ENCODE results near the gene CUX1. TPM values are rescaled to one million over a fixed set of nuclear protein-coding genes. Genes with fewer than 3 reads are reported as not detected.
A peak's percentile ranks its signal among the peaks of the same experiment; 100 is the strongest.

Gene CUX1
- total RNA-seq, 2 experiments from 2014 or later, result 30.7 to 31.2 TPM

GRCh38 chr7:102094316-102094650 lies 276.9 kb downstream of the CUX1 start:
- no peak for DNase-seq
- ChIA-PET CTCF (no interaction called here), POLR2A (no interaction called here)
- Mint-ChIP-seq H3K36me3 (ENCODE audit: low read depth) (no peaks in the 10 kb centered on the region), H3K4me1 (ENCODE audit: low read depth) (no peaks in the 10 kb centered on the region), H3K27ac (no peak overlapping the region), H3K27me3 (ENCODE audit: low read depth) (no peaks in the 10 kb centered on the region), H3K4me3 (no peak overlapping the region), H3K9me3 (ENCODE audit: insufficient read depth) (no peaks in the 10 kb centered on the region)
- no peak for ATAC-seq

- no peak for DNase-seq
- ChIA-PET POLR2A (no interaction called here), CTCF (no interaction called here)
- Mint-ChIP-seq H3K27ac (no peak overlapping the region), H3K4me3 (no peak overlapping the region), H3K4me1 (ENCODE audit: low read depth) (no peaks in the 10 kb centered on the region), H3K9me3 (ENCODE audit: insufficient read depth) (no peaks in the 10 kb centered on the region), H3K36me3 (ENCODE audit: low read depth) (no peaks in the 10 kb centered on the region), H3K27me3 (ENCODE audit: low read depth) (no peaks in the 10 kb centered on the region)
- ATAC-seq, result no peak
Observed at GRCh38 chr7:102095321-102096011, 278.0 kb downstream of the CUX1 start.

DNA sequence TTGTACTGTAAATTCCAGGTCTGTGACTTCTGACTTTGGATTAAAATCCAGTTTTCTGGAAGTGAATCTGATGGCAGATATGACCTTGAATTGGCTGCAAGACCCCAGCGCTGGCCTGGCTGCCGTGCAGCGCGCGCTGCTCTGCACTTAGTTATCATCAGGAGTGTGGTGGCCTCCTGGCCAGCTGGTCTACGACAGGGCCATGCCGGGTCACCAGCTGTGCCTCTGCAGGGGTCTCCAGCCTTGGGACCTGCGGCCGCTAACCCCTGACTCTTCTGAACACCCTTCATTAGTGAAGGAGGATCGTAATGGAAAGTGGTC lies 278.5 kb downstream of the CUX1 start:
- POLR2A ChIA-PET, result no interaction called here
- ATAC-seq (no peak), DNase-seq (no peak)
- CTCF ChIA-PET, result no interaction called here
- H3K9me3 Mint-ChIP-seq (ENCODE audit: insufficient read depth), result no peaks in the 10 kb centered on the region
- no peak overlapping the region for H3K4me3 Mint-ChIP-seq
- no peaks in the 10 kb centered on the region for H3K27me3 Mint-ChIP-seq (ENCODE audit: low read depth)
- H3K4me1 Mint-ChIP-seq (ENCODE audit: low read depth), result no peaks in the 10 kb centered on the region
- no peaks in the 10 kb centered on the region for H3K36me3 Mint-ChIP-seq (ENCODE audit: low read depth)
- H3K27ac Mint-ChIP-seq, result no peak overlapping the region

DNA sequence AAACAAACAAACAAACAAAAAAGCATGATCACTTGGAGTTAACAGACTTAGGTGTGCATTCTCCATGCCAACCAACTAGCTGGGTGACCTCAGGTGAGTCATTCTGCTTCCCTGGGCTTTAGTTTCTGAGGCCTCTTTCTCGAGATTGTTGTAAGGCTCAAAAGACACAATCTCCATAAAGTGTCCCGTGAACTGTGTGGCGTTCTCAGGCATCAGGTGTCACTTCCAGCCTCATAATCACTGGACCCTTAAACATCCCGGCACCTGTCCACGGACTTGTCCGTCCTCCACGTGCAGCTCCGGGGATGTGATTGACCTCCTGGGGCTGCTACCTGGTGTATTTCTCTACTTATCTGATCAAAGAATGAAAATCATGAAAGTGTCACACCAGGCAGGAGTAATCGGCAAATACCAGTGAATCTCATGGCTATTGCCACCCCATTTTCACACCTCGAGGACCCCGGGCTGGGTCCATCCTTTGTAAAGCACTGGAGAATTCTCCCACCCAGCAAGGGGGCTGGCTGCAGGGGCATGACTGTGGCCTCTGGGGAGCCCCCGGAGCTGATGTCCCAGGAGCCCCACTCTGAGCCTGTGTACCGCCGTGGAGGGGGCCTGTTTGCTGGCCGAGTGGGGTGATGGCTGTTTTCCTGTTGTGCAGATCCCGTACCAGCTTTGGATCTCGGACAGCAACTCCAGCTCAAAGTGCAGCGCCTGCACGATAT lies 279.4 kb downstream of the CUX1 start:
- H3K27me3 Mint-ChIP-seq (ENCODE audit: low read depth), result no peaks in the 10 kb centered on the region
- no peak overlapping the region for H3K27ac Mint-ChIP-seq
- DNase-seq, result no peak
- H3K36me3 Mint-ChIP-seq (ENCODE audit: low read depth), result no peaks in the 10 kb centered on the region
- POLR2A ChIA-PET, result no interaction called here
- no peaks in the 10 kb centered on the region for H3K9me3 Mint-ChIP-seq (ENCODE audit: insufficient read depth)
- H3K4me3 Mint-ChIP-seq, result no peak overlapping the region
- CTCF ChIA-PET, result no interaction called here
- H3K4me1 Mint-ChIP-seq (ENCODE audit: low read depth), result no peaks in the 10 kb centered on the region
- ATAC-seq, result no peak

GRCh38 chr7:102097601-102098161 lies 280.3 kb downstream of the CUX1 start:
- DNase-seq (no peak), ATAC-seq (no peak)
- Mint-ChIP-seq H3K4me1 (ENCODE audit: low read depth) (no peaks in the 10 kb centered on the region), H3K36me3 (ENCODE audit: low read depth) (no peaks in the 10 kb centered on the region), H3K27ac (no peak overlapping the region), H3K4me3 (no peak overlapping the region), H3K27me3 (ENCODE audit: low read depth) (no peaks in the 10 kb centered on the region), H3K9me3 (ENCODE audit: insufficient read depth) (no peaks in the 10 kb centered on the region)
- POLR2A ChIA-PET, result no interaction called here
- CTCF ChIA-PET, result no interaction called here

- no peak for ATAC-seq
- H3K9me3 Mint-ChIP-seq (ENCODE audit: insufficient read depth), result no peaks in the 10 kb centered on the region
- POLR2A ChIA-PET, result no interaction called here
- no peak overlapping the region for H3K4me3 Mint-ChIP-seq
- no peak for DNase-seq
- H3K36me3 Mint-ChIP-seq (ENCODE audit: low read depth), result no peaks in the 10 kb centered on the region
- H3K27me3 Mint-ChIP-seq (ENCODE audit: low read depth), result no peaks in the 10 kb centered on the region
- CTCF ChIA-PET, result no interaction called here
- H3K4me1 Mint-ChIP-seq (ENCODE audit: low read depth), result no peaks in the 10 kb centered on the region
- H3K27ac Mint-ChIP-seq, result no peak overlapping the region
Observed at GRCh38 chr7:102098986-102099385, 281.6 kb downstream of the CUX1 start.

- H3K36me3 Mint-ChIP-seq (ENCODE audit: low read depth), result peaks cover 3% of the 10 kb centered on the region
- no peaks in the 10 kb centered on the region for H3K4me1 Mint-ChIP-seq (ENCODE audit: low read depth)
- H3K9me3 Mint-ChIP-seq (ENCODE audit: insufficient read depth), result no peaks in the 10 kb centered on the region
- H3K4me3 Mint-ChIP-seq, result no peak overlapping the region
- H3K27ac Mint-ChIP-seq, result no peak overlapping the region
- ChIA-PET POLR2A (no interaction called here), CTCF (no interaction called here)
- ATAC-seq, result no peak
- DNase-seq, result no peak
- no peaks in the 10 kb centered on the region for H3K27me3 Mint-ChIP-seq (ENCODE audit: low read depth)
Observed at GRCh38 chr7:102099474-102099873, 282.0 kb downstream of the CUX1 start.

- CTCF ChIA-PET, result no interaction called here
- H3K4me1 Mint-ChIP-seq (ENCODE audit: low read depth), result no peaks in the 10 kb centered on the region
- POLR2A ChIA-PET, result no interaction called here
- H3K9me3 Mint-ChIP-seq (ENCODE audit: insufficient read depth), result no peaks in the 10 kb centered on the region
- H3K27me3 Mint-ChIP-seq (ENCODE audit: low read depth), result no peaks in the 10 kb centered on the region
- DNase-seq (no peak), ATAC-seq (no peak)
- no peak overlapping the region for H3K4me3 Mint-ChIP-seq
- H3K27ac Mint-ChIP-seq, result no peak overlapping the region
- H3K36me3 Mint-ChIP-seq (ENCODE audit: low read depth), result peaks cover 6% of the 10 kb centered on the region
Observed at GRCh38 chr7:102101111-102101551, 283.7 kb downstream of the CUX1 start.

DNA sequence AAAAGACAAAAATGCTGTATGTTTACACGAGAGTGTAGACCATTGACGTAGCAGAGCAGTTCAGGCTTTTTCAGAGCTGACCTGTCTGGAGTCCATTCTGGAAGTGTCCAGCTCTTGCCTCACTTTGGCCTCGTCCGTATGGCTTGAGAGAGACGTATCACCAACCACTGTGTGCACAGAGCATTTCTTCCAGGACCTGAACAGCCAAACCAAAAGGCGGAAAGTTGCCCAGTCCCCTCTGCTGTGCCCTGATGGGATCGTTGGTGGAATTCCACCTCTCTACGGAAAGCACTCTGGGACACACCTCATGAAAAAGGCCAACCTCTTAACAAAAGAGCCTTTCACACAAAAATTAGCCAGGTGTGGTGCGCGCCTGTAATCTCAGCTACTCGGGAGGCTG lies 284.5 kb downstream of the CUX1 start:
- Mint-ChIP-seq H3K36me3 (ENCODE audit: low read depth) (peaks cover 9% of the 10 kb centered on the region), H3K27me3 (ENCODE audit: low read depth) (no peaks in the 10 kb centered on the region), H3K9me3 (ENCODE audit: insufficient read depth) (no peaks in the 10 kb centered on the region), H3K27ac (no peak overlapping the region), H3K4me3 (no peak overlapping the region), H3K4me1 (ENCODE audit: low read depth) (no peaks in the 10 kb centered on the region)
- ATAC-seq (no peak), DNase-seq (no peak)
- ChIA-PET POLR2A (no interaction called here), CTCF (no interaction called here)

GRCh38 chr7:102103027-102103372 lies 285.6 kb downstream of the CUX1 start:
- Mint-ChIP-seq H3K4me1 (ENCODE audit: low read depth) (no peaks in the 10 kb centered on the region), H3K27me3 (ENCODE audit: low read depth) (no peaks in the 10 kb centered on the region), H3K4me3 (no peak overlapping the region), H3K36me3 (ENCODE audit: low read depth) (peaks cover 9% of the 10 kb centered on the region), H3K27ac (peak overlapping the region; percentile 6), H3K9me3 (ENCODE audit: insufficient read depth) (no peaks in the 10 kb centered on the region)
- ATAC-seq (no peak), DNase-seq (no peak)
- ChIA-PET POLR2A (interaction anchor here (0.6 kb wide), 1 partner anchor 38 kb away, joined by 3 read pairs; no protein-coding TSS in a partner anchor), CTCF (no interaction called here)

GRCh38 chr7:102104245-102104644 lies 286.8 kb downstream of the CUX1 start:
- no peaks in the 10 kb centered on the region for H3K27me3 Mint-ChIP-seq (ENCODE audit: low read depth)
- ATAC-seq, result no peak
- peaks cover 9% of the 10 kb centered on the region for H3K36me3 Mint-ChIP-seq (ENCODE audit: low read depth)
- ChIA-PET CTCF (no interaction called here), POLR2A (no interaction called here)
- DNase-seq, result no peak
- no peaks in the 10 kb centered on the region for H3K9me3 Mint-ChIP-seq (ENCODE audit: insufficient read depth)
- H3K27ac Mint-ChIP-seq, result no peak overlapping the region
- H3K4me1 Mint-ChIP-seq (ENCODE audit: low read depth), result no peaks in the 10 kb centered on the region
- no peak overlapping the region for H3K4me3 Mint-ChIP-seq

GRCh38 chr7:102106625-102107024 lies 289.2 kb downstream of the CUX1 start:
- Mint-ChIP-seq H3K27ac (no peak overlapping the region), H3K4me1 (ENCODE audit: low read depth) (no peaks in the 10 kb centered on the region), H3K9me3 (ENCODE audit: insufficient read depth) (no peaks in the 10 kb centered on the region), H3K4me3 (no peak overlapping the region), H3K36me3 (ENCODE audit: low read depth) (peaks cover 9% of the 10 kb centered on the region), H3K27me3 (ENCODE audit: low read depth) (no peaks in the 10 kb centered on the region)
- ChIA-PET POLR2A (no interaction called here), CTCF (no interaction called here)
- no peak for DNase-seq
- ATAC-seq, result no peak

Measured in activated CD8-positive, alpha-beta T cell treated with anti-CD3 and anti-CD28 coated beads, Interleukin-2, amount 10 ng/mL, durations not matched to agents 7 days and 5 days (primary cell).